IPS-NIHi7 (cell line): Measurements from ENCODE around the gene PHLDA3.
"Not testable (repeated sequence)": the region's sequence is repeated elsewhere in the genome, so short reads cannot be mapped to it uniquely, and the experiment has no call there.

Source experiments
- DNase-seq: peaks from one replicate; pipeline ENCODE4 v3.0.0; 2012; ENCODE audit warnings: mixed read lengths; ENCODE audit errors: extremely low spot score

The PHLDA3 gene

DNA sequence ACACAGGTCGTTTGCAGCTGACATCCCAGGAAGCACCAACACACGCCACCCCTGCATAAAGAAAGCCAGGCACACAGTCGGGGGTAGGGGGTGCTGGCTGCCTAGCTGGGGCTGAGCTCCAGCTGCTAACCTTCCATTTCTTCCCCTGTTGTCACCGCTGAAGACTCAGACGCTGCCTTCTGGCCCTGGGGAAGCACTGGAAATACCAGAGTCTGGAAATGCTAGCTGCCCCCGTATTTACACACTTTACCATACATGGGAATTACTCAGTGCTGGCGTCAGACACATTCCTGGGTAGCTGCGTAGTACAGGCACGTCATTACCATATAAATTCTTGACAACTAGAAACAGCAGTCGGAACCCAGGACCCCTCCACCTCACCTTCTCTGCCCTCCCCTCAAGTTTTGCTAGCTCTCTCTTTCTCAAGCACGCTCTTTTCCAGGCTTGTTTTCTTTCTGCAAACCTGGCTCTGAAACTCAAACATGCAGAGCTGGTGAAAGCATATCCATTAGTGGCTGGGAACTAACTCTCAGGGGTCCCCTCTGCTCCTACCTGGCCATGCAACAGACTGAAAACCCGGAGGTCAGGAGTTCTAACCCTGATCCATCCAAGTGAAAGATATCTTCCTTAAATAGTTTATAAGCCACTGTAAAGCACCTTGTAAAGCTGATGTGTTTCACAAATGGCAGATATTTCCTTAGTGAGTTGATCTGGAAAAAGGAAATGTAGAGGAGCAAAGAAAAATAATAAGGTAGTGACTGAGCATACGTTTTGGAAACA is 34.6 kb upstream of the PHLDA3 start:
- peak; percentile 61 for DNase-seq

DNA sequence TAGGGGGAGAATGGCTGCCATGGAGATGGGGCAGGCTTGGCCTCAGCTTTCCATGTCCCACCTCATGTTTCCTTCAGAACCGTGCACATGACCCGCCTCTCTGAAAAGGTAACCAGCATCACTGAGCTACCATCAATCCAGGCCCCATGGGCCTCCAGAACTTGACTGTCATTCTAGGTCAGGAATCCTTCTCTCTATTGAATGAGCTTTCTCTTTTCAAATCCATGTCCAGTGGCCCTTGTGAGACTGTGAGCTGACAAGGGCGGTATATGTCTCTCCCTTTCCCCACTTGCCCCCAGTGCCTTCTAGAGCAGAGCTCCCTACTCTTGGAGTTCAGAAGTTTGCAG is 33.5 kb upstream of the PHLDA3 start:
- DNase-seq = no peak

DNA sequence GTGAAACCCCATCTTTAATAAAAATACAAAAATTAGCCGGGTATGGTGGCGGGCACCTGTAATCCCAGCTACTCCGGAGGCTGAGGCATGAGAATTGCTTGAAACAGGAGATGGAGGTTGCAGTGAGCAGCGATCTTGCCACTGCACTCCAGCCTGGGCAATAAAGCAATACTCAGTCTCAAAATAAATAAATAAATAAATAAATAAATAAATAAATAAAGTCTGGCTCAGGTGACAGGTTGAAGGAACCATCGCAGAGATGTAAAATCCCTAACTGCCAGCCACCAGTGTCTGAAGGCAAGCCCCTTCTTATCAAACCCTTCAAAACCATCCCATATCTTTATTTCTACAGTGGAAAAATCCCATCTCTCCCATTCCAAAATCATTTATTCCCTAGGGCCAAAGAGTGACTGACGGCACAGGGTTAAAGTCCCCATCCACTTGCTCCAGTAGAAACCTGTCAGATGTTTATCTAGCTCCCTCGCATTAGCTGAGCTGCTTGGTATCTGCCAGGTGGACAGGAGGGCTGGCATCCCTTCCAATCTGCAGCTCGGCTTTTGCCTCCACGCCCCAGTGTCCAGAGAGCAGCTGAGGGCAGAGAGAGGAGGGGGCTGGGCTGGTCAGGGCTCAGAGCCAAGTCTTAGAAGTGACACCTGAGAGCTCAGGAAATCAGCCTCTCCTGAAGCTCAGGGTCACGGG is 33.0 kb upstream of the PHLDA3 start:
- DNase-seq = no peak

DNA sequence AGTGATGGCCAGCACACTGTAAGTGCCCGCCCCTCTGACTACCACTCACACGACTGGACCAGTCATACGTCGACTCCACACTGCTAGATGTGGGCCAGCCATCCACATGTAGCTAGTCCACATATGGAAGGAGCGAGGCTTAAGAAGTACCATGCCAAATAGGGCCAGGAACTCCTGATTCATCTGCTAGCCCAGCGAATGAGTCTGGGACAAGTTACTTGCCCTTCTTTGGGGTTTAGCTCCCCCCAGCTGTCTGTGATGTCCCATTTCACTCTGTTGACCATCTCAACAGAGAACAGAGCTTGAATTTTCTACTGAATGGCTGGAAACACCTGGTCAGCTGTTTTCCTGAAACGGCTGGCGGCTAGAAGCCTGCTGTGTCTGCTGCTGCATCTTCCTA is 32.2 kb upstream of the PHLDA3 start:
- DNase-seq = no peak

DNA sequence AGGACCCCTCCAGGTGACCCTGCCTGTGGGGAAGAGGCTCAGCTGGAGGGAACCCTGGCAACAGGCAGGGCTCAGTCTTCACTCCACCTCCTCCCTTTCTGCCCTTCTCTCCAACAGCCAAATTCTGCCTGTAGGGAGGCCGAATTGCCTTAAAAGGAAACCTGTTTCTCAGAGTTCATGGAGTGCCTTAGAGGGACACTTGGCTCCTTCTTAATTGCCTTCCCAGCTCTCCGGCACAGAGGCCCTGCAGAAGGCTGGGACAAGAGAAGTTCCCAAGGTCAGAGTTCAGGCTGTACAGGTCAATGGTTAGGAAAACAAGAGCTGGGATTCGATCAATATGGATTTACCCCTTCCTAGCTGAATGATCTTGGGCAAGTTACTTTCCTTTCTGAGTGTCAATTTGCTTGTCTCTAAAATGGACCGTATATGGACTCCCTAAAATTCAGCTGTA is 31.7 kb upstream of the PHLDA3 start:
- peak; percentile 33 for DNase-seq

DNA sequence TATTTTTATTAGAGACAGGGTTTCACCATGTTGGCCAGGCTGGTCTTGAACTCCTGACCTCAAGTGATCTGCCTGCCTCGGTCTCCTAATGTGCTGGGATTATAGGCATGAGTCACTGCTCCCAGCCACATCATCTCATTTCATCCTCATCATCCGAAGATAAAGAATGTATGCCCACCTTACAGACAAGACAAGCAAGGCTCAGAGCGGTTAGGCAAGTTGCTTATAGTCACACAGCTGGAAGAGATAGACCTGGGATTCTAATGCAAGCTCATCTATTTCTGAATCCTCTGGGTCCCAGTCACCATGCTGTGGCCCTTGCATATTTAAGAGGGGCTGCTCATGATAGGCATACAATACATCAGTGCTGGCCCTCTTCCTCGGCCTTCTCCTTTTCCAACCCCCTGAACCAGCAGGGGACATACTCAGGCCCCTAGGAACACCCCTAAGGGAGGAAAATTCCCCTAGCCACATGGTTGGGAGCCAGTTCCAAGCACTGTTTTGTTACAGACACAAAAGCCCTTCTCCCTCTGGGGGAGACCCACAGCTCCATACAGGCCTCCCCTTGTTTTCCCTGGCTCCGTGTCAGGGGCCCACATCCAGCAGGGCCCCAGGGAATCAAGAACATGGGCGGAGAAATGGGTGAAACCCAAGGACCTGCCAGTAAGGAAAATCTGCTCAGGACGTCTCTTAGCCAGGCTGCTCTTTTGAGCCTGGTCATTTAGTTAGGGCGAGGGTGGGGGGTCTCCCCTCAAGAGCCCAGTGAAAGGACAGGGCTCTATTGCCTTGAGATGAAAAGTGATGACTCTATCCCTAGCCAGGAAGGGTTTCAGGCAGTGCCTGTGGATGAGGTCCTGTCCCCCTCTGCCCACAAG is 31.0 kb upstream of the PHLDA3 start:
- DNase-seq = no peak

DNA sequence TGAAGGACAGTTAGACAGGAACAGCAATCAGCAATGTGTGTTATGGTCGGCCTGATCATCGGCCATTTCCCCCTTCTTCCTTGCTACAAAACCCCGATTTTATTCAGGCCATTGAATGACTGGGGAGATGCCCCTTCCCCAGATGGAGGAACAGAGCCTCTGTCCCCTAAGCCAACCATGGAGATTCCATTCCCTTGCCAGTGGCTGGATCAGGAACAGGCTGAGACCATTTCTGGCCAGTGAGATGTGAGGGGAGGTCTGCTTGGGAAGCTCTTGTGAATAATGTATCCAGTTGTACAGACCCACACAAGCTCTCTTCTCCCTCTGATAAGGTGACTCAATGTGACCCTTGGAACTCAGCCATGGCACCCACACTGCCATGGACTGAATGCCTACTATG is 30.2 kb upstream of the PHLDA3 start:
- DNase-seq = no peak

DNA sequence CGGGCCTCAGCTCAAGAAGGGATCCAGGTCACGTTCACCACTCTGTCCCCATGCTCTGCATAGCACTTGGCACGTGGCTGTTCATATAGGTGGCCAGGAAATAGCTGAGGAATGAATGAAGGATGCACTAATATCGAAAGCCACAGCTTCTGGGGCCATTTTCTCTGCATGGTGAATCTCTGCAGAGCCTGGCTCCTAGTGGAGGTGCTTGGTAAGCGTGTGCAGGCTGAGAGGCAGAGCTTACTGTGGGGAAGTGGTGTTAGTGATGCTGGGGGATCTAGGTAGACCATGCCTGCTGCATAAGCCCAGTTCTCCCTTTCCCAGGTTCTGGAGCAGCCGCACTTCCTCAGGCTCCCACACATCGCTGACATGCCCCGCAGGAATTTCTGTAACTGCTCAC is 29.6 kb upstream of the PHLDA3 start:
- no peak for DNase-seq

DNA sequence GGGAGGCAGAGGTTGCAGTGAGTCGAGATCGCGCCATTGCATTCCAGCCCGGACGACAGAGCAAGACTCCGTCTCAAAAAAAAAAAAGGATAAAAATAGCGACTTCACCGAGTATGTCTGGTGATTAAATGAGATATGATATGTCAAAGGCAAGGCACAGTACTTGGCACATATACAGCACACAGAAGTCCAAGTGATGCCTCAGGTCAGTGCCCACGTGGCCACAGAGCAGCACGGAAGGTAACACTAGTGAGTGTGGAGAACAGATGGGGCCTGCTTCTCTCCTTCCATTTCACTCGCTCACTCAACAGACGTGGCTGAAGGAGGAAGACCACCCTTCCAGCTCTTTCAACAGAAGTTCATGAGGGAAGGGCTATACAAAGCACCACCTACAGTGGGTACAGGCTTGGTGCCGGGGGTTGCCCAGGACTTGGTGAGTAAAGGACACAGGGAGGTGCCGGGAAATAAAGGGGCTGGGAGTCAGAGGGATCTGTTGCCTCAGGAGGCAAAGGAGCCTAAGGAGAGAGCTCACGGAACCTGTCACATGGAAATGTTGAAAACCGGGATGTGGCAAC is 29.0 kb upstream of the PHLDA3 start:
- no peak for DNase-seq

DNA sequence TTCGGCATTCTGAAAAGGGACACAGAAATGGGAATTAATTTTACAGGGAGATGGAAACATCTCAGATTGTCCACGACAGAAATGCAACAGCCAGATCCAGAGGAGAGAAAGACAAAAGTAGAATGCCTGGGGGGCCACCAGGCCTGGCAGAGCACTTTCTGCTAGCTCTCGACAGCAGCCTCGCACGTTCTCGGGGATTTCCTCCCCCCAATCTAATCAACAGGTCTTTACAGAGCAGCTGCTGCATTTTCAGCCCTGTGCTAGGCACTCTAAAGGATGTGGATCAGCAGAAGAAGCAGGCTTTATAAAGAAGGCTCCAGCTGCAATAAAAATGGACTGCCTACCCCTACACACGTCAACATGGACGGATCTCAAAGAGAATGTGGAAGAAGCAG is 27.3 kb upstream of the PHLDA3 start:
- no peak for DNase-seq

DNA sequence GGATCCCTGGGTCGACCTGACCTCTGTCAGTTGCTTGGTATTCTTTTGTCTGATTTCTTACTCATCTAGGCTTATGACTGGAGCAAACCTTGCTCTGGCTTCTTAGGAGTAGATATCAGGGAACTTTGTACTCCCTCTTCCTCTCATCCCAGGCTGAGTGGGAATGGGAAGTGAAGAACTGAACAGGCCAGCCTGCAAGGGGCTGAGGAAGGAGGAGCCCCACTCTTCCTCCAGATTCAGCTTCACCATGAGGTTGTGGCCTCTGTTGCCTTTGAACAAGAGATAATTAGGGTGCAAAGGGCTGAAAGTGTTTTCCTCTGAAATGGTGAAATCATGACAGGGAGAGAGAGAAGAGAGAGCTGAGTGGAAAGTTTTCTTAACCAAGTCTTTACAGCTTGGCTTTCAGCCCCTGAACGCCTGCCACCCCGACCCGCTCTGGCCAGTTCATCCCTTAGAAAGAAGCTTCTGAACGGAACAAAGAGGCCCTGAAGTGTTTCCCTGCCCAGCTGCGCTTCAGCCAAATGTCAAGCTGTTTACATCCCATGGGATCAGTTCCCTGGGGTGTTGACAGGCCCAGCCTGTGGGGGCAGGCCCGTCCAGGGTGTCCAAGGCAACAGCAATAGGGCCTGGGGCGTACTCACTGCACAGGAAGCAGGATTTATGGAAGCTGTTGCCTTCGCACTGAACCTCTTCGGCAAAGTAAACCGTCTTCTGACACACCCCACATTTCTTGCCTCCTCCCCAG is 26.7 kb upstream of the PHLDA3 start:
- DNase-seq = no peak

DNA sequence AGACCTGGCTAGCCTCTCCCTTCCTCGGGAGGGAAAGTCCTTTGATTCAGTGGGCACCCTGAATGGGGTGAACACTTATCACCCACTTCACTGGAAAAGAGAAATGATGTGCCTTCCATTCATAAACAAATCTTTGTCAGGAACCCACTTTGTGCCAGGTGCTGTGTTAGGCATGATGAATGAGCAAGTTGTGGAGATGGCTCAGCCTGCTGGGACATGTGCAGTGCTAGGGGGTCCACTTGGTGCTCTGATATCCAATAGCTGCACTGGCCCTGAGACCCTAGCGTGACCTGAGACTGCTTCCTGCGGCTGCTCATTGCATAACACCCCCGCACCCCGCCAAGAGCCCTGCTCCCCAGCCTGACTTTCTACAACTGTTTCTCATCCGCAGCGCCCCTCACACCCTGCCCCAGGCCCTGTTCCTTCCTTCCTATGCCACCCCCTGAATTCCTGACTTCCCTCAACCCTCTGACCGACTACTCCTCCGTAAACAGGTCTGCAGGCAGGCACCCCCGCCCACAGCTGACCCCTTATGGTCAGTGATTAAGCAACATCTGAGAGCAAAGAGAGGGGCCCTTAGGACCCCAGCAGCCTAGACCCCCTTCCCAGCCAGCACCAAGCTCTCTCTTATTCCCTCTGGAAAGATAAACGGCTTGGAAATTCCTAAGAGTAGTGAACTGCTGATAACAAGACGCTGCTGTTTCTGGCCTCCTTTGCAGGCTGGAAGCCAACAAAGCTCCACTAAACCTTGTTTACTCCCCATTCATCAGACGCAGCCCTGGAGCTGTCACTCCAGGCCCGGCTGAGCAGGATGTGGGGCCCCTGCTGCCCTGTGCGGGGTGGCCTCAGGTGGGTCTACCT is 25.0 kb upstream of the PHLDA3 start:
- no peak for DNase-seq

DNA sequence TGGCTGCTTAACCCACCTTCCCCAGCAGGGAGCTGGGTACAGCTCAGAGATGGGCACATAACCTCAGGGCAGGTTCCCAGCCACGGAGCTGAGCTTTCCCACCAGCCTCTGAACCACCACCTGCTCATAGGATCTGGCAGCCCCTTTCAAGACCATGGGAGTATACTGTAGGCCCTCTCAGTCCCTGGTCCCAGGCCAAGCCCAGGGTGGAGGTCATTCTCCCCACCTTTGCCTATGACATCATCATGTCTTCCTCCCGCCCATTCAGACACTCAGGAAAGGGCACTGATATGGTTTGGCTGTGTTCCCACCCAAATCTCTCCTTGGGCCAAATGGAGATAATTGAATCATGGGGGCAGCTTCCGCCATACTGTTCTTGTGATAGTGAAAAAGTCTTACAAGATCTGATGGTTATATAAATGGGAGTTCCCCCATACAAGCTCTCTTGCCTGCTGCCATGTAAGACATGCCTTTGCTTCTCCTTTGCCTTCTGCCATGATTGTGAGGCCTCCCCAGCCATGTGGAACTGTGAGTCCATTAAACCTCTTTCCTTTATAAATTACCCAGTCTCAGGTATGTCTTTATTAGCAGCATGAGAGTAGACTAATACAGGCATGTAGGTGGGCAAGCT is 24.2 kb upstream of the PHLDA3 start:
- not testable (repeated sequence) for DNase-seq

DNA sequence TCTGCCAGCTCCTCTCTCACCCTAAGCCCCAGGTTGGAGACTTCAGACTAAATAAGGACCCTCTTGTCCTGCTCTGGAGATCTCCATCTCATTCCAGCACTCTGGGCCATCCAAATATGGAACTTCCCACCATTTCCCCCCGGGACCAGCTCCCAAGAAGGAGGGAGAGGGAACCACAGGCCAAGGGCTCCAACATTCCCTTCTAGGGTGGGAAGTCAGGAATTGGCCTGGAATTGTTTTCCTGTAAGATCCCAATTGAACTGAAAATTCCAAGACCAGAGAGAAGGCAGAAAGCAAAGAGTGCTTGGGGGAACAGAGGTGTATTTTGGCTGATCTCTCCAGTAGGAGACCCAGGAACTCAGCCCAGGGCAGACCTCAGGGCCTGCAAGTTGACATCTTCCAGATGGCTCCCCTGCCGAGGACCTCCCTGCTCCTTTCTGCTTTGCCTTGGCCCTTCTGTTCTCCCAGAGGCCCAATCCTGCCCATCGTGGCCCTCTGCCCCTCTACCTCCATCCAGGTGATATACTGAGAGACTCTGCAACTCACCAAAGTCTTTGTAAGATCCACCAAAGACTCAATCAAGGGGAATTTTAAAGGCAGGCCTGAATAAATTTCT is 23.0 kb upstream of the PHLDA3 start:
- DNase-seq = no peak

DNA sequence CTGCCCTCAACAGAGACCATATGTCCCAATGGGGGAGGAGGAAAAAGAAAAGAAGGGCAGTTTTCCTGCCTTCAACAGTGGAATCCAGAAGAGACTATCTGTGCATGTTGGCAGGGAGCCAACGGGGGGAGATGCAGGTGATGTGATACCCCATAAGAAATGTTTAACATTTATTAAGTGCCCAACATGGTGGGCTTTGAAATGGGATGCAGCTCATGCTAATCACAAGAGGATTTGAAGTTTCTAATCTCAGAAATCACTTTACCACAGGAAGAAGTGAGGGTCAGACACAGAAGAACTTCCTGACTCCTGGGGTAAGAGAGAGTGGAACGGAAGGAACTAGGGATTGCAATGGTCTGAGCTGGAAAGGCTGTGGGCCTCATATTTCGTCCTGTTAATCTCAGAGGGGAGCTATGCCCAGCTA is 21.7 kb upstream of the PHLDA3 start:
- DNase-seq = no peak

DNA sequence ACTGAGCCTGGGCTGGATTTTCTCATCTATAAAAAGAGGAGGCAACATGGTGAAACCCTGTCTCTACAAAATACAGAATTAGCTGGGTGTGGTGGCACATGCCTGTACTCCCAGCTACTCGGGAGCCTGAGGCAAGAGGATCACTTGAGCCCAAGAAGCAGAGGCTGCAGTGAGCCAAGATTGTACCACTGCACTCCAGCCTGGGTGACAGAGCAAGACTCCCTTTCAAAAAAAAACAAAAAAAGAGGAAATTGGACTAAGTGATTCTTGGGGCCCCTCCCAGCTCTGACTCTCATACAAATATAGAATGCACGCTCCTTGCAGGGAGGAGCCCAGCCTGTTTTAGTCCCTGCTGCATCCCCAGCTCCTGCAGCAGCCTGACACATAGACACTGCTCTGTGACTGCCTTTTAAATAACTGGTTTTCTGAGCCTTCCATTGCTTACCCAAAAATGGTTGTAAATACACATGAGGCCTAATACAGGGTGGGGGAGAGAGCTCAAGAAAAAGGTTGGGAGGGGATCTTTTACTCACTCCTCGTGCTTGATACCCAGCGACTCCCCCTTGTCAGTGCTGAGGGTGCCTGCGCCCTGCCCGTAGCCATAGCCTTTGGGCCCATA is 20.8 kb upstream of the PHLDA3 start:
- no peak for DNase-seq

DNA sequence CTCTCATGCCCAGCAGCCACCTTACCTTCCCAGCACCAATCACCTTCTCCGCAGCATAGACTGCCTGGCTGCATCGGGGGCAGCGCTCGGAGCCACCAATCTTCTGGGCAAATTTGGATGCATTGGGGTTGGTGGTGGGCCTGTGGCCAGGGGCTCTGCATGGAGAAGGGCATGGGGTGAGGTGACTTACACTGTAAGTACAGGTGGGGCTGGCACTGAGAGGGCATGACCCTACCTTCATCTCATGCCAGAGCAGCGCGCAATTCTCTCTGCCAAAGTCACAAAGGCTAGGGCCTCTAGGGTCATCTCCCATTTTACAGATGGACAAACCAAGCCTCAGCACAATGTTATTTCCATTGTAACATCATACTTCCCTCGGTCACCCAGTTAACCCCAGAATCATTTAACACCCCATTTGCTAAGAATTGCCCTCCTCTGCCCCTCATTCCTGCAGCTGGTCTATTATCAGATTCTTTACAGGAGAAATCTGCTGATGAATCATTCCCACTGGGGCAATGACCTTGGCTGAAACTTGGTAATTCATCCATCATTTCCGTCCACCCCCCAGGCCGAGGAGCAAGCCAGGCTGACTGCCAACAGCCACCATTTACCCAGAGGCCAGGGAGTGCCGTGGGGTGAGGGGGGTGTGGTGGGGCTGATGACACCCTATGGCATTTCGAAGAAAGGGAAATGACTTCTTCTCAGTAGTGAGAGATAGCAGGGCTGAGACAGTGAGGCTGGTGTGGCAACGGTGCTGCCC is 20.0 kb upstream of the PHLDA3 start:
- no peak for DNase-seq

DNA sequence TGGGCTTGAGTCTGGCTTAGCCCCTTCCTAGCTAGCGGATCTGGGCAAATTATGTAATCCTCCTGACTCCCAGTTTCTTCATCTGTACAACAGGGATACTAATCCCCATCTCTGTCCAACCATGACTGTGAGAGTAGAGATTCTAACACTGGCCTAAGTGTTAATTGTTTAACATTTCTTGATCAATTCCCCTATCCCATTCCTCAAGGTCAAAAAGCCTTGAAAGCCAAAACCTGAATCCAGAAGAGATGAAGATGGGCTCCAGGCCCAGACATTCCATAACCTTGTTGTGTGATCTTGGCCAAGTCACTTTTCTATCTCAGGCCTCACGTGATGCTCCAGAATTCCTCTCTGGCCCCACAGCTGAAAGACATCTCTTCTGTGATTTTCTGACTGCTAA is 18.8 kb upstream of the PHLDA3 start:
- DNase-seq = no peak
